Fibroblast of pulmonary artery (primary cell): ENCODE measurements around the gene CEPT1.

ENCODE experiments used
- DNase-seq: peaks from one replicate; pipeline ENCODE4 v3.0.0-alpha.2; 2010; ENCODE audit warnings: low read depth
- H3K4me3 ChIP-seq: replicated peaks from 2 replicates; pipeline ENCODE4 v1.5.1; 2011; ENCODE audit warnings: low read depth, mild to moderate bottlenecking, control low read depth, low read length, moderate library complexity
- TF ChIP-seq, protein P1 (sequence below): IDR thresholded peaks from 2 replicates; pipeline ENCODE4 v1.5.1; 2011; ENCODE audit warnings: mild to moderate bottlenecking, control low read depth, low read length, inconsistent platforms; ENCODE audit errors: missing control alignments

CEPT1 gene

GRCh38 chr1:111228748-111229126 lies 88.7 kb downstream of the CEPT1 start:
- TF ChIP-seq, protein P1, sequence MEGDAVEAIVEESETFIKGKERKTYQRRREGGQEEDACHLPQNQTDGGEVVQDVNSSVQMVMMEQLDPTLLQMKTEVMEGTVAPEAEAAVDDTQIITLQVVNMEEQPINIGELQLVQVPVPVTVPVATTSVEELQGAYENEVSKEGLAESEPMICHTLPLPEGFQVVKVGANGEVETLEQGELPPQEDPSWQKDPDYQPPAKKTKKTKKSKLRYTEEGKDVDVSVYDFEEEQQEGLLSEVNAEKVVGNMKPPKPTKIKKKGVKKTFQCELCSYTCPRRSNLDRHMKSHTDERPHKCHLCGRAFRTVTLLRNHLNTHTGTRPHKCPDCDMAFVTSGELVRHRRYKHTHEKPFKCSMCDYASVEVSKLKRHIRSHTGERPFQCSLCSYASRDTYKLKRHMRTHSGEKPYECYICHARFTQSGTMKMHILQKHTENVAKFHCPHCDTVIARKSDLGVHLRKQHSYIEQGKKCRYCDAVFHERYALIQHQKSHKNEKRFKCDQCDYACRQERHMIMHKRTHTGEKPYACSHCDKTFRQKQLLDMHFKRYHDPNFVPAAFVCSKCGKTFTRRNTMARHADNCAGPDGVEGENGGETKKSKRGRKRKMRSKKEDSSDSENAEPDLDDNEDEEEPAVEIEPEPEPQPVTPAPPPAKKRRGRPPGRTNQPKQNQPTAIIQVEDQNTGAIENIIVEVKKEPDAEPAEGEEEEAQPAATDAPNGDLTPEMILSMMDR = no peak

DNA sequence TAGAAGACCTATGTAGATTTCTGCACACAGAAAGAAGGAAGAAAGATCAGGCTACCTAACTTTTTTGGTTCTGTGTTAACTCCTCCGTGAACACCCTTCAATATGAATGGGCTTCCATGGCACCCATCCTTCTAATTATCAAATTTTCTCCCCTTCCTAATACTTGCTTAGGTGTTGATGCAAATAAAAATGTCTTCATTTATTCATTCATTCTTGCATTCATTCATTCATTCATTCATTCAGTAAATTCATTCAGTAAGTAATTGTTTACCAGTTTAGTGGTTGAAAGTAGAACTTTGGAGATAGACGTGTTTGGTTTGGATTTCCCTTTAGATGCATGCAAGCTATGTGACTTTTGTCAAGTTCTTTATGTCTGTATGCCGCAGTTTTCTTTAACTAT lies 92.1 kb downstream of the CEPT1 start:
- DNase-seq = no peak
- no peak overlapping the region for H3K4me3 ChIP-seq
- TF ChIP-seq, protein P1 = no peak

More at GRCh38 chr1:111228748-111229126, 88.7 kb downstream of the CEPT1 start:
- H3K4me3 ChIP-seq = no peak overlapping the region
- DNase-seq = no peak

DNA sequence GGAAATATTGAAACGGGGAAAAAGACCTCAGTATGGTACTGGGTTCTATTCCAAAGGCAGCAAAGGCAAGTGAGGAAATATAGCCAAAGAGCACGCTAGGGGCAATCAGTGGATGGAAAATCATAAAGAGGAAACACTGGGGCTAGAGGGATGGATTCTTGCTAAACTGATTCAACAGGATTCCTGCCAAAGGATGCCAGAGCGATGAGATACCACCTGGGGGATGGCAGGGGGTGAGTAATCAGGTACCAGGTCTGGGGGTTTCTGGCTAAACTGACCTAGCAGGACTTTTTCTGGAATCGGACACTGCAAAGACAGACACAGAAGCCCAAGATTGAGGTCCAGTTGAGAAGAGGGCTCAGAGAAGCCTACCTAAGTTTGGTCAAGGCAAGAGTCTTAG lies 94.2 kb downstream of the CEPT1 start:
- TF ChIP-seq, protein P1 = no peak
- no peak for DNase-seq

More for the DNA sequence above, 94.2 kb downstream of the CEPT1 start:
- no peak overlapping the region for H3K4me3 ChIP-seq
